ENCODE results near the gene FTSJ3. TPM values are rescaled to one million over a fixed set of nuclear protein-coding genes. Genes with fewer than 3 reads are reported as not detected.
A peak's percentile ranks its signal among the peaks of the same experiment; 100 is the strongest.

The FTSJ3 gene
- total RNA-seq, 1 donor from 2014 or later: 42.0 TPM

- no peak overlapping the region for H3K4me3 Mint-ChIP-seq (ENCODE audit: unreplicated experiment)
- peak overlapping the region; percentile 28 for H3K27ac Mint-ChIP-seq (ENCODE audit: unreplicated experiment)
Measured at GRCh38 chr17:63817736-63818385, 9.6 kb downstream of the FTSJ3 start.

GRCh38 chr17:63816669-63817068 is 10.8 kb downstream of the FTSJ3 start:
- Mint-ChIP-seq H3K4me3 (ENCODE audit: unreplicated experiment) (no peak overlapping the region), H3K27me3 (ENCODE audit: unreplicated experiment) (peaks cover 9% of the 10 kb centered on the region), H3K36me3 (ENCODE audit: unreplicated experiment) (no peaks in the 10 kb centered on the region), H3K4me1 (ENCODE audit: low read depth, unreplicated experiment) (peaks cover 2% of the 10 kb centered on the region), H3K27ac (ENCODE audit: unreplicated experiment) (no peak overlapping the region), H3K9me3 (ENCODE audit: unreplicated experiment) (peaks cover 5% of the 10 kb centered on the region)
- no peak for TF ChIP-seq CTCF (IDR thresholded peaks at IDR 0.05; ENCODE audit: partially characterized antibody, unreplicated experiment)
- DNase-seq: no peak

More at GRCh38 chr17:63817736-63818385, 9.6 kb downstream of the FTSJ3 start:
- Mint-ChIP-seq H3K9me3 (ENCODE audit: unreplicated experiment) (peaks cover 9% of the 10 kb centered on the region), H3K27me3 (ENCODE audit: unreplicated experiment) (peaks cover 11% of the 10 kb centered on the region), H3K4me1 (ENCODE audit: low read depth, unreplicated experiment) (peaks cover 2% of the 10 kb centered on the region), H3K36me3 (ENCODE audit: unreplicated experiment) (no peaks in the 10 kb centered on the region)
- DNase-seq: no peak
- no peak for TF ChIP-seq CTCF (IDR thresholded peaks at IDR 0.05; ENCODE audit: partially characterized antibody, unreplicated experiment)

DNA sequence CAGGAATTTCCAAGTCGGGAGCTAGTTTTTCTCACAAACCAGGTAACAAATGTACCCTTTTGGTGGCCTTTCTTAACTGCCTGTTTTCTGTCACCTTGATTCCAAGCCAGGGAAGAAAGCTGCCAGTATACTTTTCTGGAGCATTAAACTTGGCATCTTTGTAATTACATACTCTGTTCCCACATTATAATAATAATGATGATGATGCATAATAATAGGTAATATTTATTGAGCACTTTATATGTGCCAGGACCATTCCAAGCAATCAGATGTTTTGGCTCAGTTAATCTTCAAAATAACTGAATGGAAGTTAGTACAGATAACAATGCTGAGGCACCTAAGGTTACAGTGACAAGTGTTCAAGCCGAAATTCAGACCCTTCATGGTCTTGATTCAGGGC is 11.3 kb downstream of the FTSJ3 start:
- Mint-ChIP-seq H3K4me1 (ENCODE audit: low read depth, unreplicated experiment) (peaks cover 2% of the 10 kb centered on the region), H3K27ac (ENCODE audit: unreplicated experiment) (no peak overlapping the region), H3K27me3 (ENCODE audit: unreplicated experiment) (peaks cover 9% of the 10 kb centered on the region), H3K4me3 (ENCODE audit: unreplicated experiment) (no peak overlapping the region), H3K9me3 (ENCODE audit: unreplicated experiment) (peaks cover 5% of the 10 kb centered on the region), H3K36me3 (ENCODE audit: unreplicated experiment) (no peaks in the 10 kb centered on the region)
- no peak for DNase-seq
- TF ChIP-seq CTCF (IDR thresholded peaks at IDR 0.05; ENCODE audit: partially characterized antibody, unreplicated experiment): no peak

DNA sequence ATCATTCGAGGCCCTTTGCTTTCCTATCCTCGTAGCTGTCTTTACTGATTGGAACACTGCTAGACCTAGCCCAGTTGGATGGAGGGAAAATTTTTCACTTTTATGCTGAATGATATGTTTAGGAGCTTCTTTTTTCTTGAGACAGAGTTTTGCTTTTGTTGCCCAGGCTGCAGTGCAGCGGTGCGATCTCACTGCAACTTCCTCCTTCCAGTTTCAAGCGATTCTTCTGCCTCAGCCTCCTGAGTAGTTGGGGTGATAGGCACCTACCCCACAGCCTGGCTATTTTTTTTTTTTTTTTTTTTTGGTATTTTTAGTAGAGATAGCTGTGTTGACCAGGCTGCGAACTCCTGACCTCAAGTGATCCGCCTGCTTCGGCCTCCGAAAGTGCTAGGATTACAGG is 17.5 kb downstream of the FTSJ3 start:
- Mint-ChIP-seq H3K27ac (ENCODE audit: unreplicated experiment) (no peak overlapping the region), H3K36me3 (ENCODE audit: unreplicated experiment) (no peaks in the 10 kb centered on the region), H3K4me3 (ENCODE audit: unreplicated experiment) (no peak overlapping the region), H3K27me3 (ENCODE audit: unreplicated experiment) (no peaks in the 10 kb centered on the region), H3K9me3 (ENCODE audit: unreplicated experiment) (no peaks in the 10 kb centered on the region), H3K4me1 (ENCODE audit: low read depth, unreplicated experiment) (no peaks in the 10 kb centered on the region)
- TF ChIP-seq CTCF (IDR thresholded peaks at IDR 0.05; ENCODE audit: partially characterized antibody, unreplicated experiment): no peak
- no peak for DNase-seq

GRCh38 chr17:63805591-63805990 is 21.9 kb downstream of the FTSJ3 start:
- Mint-ChIP-seq H3K9me3 (ENCODE audit: unreplicated experiment) (no peaks in the 10 kb centered on the region), H3K4me1 (ENCODE audit: low read depth, unreplicated experiment) (no peaks in the 10 kb centered on the region), H3K36me3 (ENCODE audit: unreplicated experiment) (no peaks in the 10 kb centered on the region), H3K27ac (ENCODE audit: unreplicated experiment) (no peak overlapping the region), H3K27me3 (ENCODE audit: unreplicated experiment) (no peaks in the 10 kb centered on the region), H3K4me3 (ENCODE audit: unreplicated experiment) (no peak overlapping the region)
- DNase-seq: no peak
- TF ChIP-seq CTCF (IDR thresholded peaks at IDR 0.05; ENCODE audit: partially characterized antibody, unreplicated experiment): no peak

Data from glutamatergic neuron (in vitro differentiated cells).